GM12865 (cell line): Measurements from ENCODE around the gene SLC5A6.

ENCODE experiments used
- DNase-seq: peaks from one replicate; pipeline ENCODE4 v3.0.0; 2010; ENCODE audit warnings: low read depth
- H3K4me3 ChIP-seq: 2 replicates; pipeline ENCODE4 v1.5.1; 2011; ENCODE audit warnings: mild to moderate bottlenecking, low read depth, low read length, control low read depth
- TF ChIP-seq, protein P1 (sequence below): IDR thresholded peaks from 2 replicates; pipeline ENCODE4 v1.5.1; 2011; ENCODE audit warnings: low read length, control low read depth, low read depth, inconsistent platforms; ENCODE audit not compliant: insufficient read depth; ENCODE audit errors: missing control alignments

The SLC5A6 gene

DNA sequence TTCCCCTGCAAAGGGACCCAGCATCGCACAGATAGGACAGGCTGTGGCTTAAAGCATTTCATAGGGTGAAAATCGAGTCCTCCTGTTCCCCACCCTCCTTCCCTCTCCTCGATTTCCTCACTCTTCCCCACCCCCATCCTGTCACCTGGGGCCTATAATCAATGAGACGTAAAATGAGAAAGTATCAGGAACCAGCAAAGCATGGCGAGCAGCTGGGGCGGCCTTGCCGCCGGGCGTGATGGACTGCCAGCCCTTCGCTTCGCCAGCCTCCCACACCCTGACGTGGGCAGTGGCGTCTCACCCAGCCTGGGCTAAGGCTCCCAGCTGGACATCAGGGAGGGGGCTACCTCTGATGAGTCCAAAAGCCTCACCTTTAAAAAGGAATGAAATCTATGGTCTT is 39.7 kb upstream of the SLC5A6 start:
- no peak overlapping the region for H3K4me3 ChIP-seq
- TF ChIP-seq, protein P1, sequence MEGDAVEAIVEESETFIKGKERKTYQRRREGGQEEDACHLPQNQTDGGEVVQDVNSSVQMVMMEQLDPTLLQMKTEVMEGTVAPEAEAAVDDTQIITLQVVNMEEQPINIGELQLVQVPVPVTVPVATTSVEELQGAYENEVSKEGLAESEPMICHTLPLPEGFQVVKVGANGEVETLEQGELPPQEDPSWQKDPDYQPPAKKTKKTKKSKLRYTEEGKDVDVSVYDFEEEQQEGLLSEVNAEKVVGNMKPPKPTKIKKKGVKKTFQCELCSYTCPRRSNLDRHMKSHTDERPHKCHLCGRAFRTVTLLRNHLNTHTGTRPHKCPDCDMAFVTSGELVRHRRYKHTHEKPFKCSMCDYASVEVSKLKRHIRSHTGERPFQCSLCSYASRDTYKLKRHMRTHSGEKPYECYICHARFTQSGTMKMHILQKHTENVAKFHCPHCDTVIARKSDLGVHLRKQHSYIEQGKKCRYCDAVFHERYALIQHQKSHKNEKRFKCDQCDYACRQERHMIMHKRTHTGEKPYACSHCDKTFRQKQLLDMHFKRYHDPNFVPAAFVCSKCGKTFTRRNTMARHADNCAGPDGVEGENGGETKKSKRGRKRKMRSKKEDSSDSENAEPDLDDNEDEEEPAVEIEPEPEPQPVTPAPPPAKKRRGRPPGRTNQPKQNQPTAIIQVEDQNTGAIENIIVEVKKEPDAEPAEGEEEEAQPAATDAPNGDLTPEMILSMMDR, result no peak
- no peak for DNase-seq

DNA sequence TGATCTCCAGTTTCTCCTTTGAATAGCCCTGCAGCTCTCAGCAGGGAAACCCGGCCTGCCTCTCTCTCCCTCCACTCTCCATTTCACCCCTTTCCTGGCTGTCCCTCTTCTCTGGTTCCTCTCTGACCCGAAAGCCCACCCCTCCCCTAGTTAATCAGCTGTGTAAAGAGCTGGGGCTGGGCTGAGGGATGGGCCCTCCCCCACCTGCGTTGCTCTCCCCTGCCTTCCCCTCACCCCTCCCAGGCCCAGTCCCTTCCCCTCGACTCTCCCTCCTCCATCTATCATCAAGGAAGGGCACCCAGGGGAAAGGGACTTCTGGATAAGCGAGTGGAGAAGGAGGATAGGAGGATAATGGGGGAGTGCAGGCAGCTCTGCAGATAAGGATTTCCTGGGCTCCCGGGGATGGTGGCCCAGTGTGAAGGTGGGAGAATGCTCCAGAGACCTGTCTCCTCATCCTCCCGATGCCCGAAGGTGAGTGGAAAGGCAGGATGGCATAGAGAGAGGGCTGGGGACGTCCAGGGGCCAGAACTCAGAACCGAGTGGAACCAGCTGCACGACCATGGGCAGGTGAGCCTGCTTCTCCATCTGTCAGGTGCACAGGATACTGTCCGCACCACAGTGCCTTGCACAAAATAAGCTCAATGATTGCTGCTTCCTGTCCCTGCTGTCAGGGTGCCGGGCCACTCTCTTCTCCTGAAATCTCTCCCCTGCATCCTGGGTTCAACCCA is 38.7 kb upstream of the SLC5A6 start:
- H3K4me3 ChIP-seq, result no peak overlapping the region
- no peak for DNase-seq
- TF ChIP-seq, protein P1, result no peak

DNA sequence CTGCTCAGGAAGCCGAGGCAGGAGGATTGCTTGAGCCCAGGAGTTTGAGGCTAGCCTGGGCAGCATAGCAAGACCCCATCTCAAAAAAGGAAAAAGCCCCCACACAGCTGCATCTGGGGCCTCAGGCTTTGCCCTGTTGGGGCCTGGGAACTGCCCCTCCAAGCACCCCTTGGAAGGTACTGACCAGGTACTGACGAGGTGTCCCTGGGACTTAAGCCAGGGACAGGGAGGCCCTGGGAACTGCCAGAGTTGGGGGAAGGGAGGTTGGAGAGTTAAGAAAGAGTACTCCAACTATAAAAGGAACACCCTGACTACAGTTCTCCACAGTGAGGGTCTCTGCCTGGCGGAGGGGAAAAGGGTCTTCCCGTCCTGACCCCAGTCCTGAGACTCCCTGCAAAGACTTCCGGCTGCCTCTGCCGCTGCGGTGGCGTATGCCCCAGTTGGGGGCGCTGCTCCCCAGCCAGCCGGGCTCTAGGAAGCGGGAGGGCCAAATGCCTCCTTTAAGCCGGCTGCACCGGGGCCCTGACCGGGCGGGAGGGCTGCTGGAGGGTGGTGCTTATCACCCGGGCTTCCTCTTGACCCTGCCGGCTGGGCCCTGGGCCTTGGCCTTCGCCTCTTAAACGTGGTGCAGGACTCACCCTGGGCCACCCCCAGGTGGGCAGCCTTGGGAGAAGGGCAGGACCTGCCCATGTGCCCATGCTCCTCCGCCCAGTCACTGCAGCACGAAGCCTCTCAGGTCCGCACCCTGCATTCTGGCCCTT is 38.0 kb upstream of the SLC5A6 start:
- no peak overlapping the region for H3K4me3 ChIP-seq
- peak; percentile 69 for DNase-seq

DNA sequence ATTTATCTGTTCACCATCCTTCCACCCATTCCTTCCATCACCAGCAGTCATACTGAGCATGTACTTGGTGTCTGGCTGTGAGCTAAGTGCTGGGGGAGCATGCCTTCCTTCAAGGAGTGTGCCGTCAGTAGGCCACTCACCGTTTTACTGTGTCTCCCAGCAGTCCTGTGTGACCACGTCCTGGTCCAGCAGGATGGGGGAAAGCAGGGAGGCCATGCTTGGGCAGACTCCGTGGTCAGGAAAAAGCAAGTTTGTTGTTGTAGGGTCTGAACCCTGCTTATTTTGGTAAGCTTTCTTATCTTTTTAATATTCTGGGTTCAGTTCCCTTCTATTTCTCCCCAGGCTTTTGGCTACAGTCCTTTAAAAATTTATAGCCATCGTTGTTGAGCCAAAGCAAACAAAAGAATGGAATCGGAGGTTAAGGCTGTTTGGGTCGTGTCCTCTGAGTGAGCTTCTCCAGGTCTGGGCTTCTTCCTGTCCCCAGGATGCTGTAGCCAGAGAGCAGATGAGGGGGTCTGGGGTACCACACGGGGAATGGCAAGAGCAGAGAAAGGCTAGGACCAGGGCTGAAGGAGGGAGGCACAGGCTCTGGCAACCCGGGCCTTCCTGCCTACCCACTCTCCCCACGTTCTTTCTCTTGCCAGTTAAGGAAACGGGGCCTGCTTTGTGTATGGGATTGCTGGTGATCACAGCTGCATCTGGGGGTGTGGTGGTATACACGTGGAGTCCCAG is 37.3 kb upstream of the SLC5A6 start:
- TF ChIP-seq, protein P1, result no peak
- no peak overlapping the region for H3K4me3 ChIP-seq
- DNase-seq, result no peak

More for the DNA sequence above, 38.0 kb upstream of the SLC5A6 start:
- TF ChIP-seq, protein P1, result peak; percentile 85

DNA sequence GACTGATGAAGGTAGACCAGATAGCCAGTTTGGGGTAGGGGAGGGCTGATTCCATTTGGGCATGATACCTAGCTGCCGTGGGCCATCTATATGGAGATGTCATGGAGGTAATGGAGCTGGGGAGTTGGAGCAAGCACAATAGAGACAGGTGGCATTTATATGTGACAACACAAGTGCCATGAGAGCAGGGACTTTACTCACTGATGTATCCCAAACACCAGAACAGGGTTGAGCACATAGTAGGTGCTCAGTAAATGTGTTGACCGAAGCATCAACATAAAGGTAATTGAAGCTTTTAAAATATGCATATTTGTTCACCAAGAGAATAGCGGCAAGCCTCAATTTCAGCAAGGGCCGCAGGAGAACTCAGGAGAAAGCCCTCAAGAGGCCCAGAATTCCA is 35.8 kb upstream of the SLC5A6 start:
- TF ChIP-seq, protein P1, result no peak
- H3K4me3 ChIP-seq, result no peak overlapping the region
- DNase-seq, result no peak

DNA sequence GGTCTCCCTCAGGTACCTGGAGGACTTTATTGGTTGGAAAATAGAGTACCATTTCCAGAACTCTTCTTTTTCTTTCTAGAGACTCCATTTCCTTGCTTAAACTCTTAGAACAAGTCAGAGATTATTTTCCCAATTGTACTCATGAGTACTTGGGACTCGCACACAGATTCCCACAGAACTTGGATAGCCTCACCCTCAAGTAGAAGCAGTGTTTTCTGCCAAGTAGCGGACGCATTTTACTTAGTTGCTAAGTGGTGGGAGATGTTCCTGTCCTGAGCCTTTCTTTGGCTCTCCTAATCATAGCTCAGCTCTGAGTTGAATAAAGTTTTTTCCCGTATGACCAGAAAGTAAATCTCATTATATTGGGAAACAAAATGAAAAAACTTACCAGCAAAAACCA is 33.6 kb upstream of the SLC5A6 start:
- H3K4me3 ChIP-seq, result no peak overlapping the region
- TF ChIP-seq, protein P1, result no peak
- DNase-seq, result no peak
